GM12891 (cell line): ENCODE measurements around the gene LRP1B.

ENCODE experiments used
- DNase-seq: peaks from one replicate; pipeline ENCODE4 v3.0.0; 2011; ENCODE audit warnings: low spot score; ENCODE audit not compliant: insufficient read length
- FAIRE-seq: peaks from 2 replicates; lab custom pipeline; 2011; peaks lifted over from hg19 to GRCh38; lab: Jason Lieb, UNC
- PAX5 ChIP-seq: IDR thresholded peaks from 2 replicates; pipeline ENCODE4 v1.6.1; 2011; ENCODE audit warnings: low read length, moderate library complexity, mild to moderate bottlenecking; ENCODE audit not compliant: insufficient read depth, severe bottlenecking
- POLR2A ChIP-seq: IDR thresholded peaks from 2 replicates; pipeline ENCODE4 v1.6.1; 2011; ENCODE audit warnings: low read depth, low read length, control low read depth
- POLR2AphosphoS5 ChIP-seq: IDR thresholded peaks from 2 replicates; pipeline ENCODE4 v1.6.1; 2011; ENCODE audit warnings: low read depth, low read length, control low read depth
- POU2F2 ChIP-seq: IDR thresholded peaks from 2 replicates; pipeline ENCODE4 v1.6.1; 2011; ENCODE audit warnings: low read depth, mild to moderate bottlenecking, control low read depth, low read length, moderate library complexity
- SPI1 ChIP-seq: IDR thresholded peaks from 2 replicates; pipeline ENCODE4 v1.6.1; 2011; ENCODE audit warnings: low read depth, low read length, control low read depth
- TAF1 ChIP-seq: IDR thresholded peaks from 2 replicates; pipeline ENCODE4 v1.6.1; 2011; ENCODE audit warnings: low read depth, low read length, control low read depth

Gene LRP1B

GRCh38 chr2:141021611-141022010 lies 1109.2 kb downstream of the LRP1B start:
- FAIRE-seq = no peak
- TF ChIP-seq SPI1 = no peak
- no peak for TF ChIP-seq POU2F2
- no peak for TF ChIP-seq TAF1
- no peak for TF ChIP-seq POLR2A
- no peak for TF ChIP-seq POLR2AphosphoS5
- no peak for TF ChIP-seq PAX5
- no peak for DNase-seq

GRCh38 chr2:141021109-141021508 lies 1109.7 kb downstream of the LRP1B start:
- no peak for FAIRE-seq
- DNase-seq = no peak
- TF ChIP-seq SPI1 = no peak
- no peak for TF ChIP-seq PAX5
- no peak for TF ChIP-seq POLR2A
- TF ChIP-seq POU2F2 = no peak
- no peak for TF ChIP-seq POLR2AphosphoS5
- no peak for TF ChIP-seq TAF1

GRCh38 chr2:141020346-141020745 lies 1110.5 kb downstream of the LRP1B start:
- FAIRE-seq (no peak), DNase-seq (no peak)
- TF ChIP-seq SPI1 = no peak
- no peak for TF ChIP-seq POLR2A
- no peak for TF ChIP-seq POLR2AphosphoS5
- TF ChIP-seq PAX5 = no peak
- TF ChIP-seq TAF1 = no peak
- TF ChIP-seq POU2F2 = no peak

GRCh38 chr2:141015341-141016047 lies 1115.3 kb downstream of the LRP1B start:
- DNase-seq (no peak), FAIRE-seq (no peak)
- TF ChIP-seq POU2F2 = no peak
- no peak for TF ChIP-seq SPI1
- no peak for TF ChIP-seq PAX5
- no peak for TF ChIP-seq POLR2AphosphoS5
- TF ChIP-seq POLR2A = no peak

- FAIRE-seq (no peak), DNase-seq (no peak)
- TF ChIP-seq POLR2AphosphoS5 (no peak), PAX5 (no peak), POU2F2 (no peak), POLR2A (no peak), SPI1 (no peak), TAF1 (no peak)
Observed at GRCh38 chr2:141003967-141004657, 1126.7 kb downstream of the LRP1B start.

- TF ChIP-seq POLR2A = no peak
- TF ChIP-seq POLR2AphosphoS5 = no peak
- TF ChIP-seq TAF1 = no peak
- no peak for TF ChIP-seq SPI1
- no peak for TF ChIP-seq POU2F2
- TF ChIP-seq PAX5 = no peak
- FAIRE-seq = no peak
Observed at GRCh38 chr2:141001750-141002149, 1129.1 kb downstream of the LRP1B start.

GRCh38 chr2:140998577-140998976 lies 1132.2 kb downstream of the LRP1B start:
- FAIRE-seq = no peak
- TF ChIP-seq POLR2A (no peak), TAF1 (no peak), POLR2AphosphoS5 (no peak), SPI1 (no peak), PAX5 (no peak), POU2F2 (no peak)
- no peak for DNase-seq

More at GRCh38 chr2:141001750-141002149, 1129.1 kb downstream of the LRP1B start:
- no peak for DNase-seq

- no peak for FAIRE-seq
- DNase-seq = no peak
- no peak for TF ChIP-seq POLR2A
- TF ChIP-seq TAF1 = no peak
- TF ChIP-seq POLR2AphosphoS5 = no peak
- TF ChIP-seq SPI1 = no peak
- TF ChIP-seq PAX5 = no peak
Observed at GRCh38 chr2:140998017-140998416, 1132.8 kb downstream of the LRP1B start.

GRCh38 chr2:140994856-140995255 lies 1136.0 kb downstream of the LRP1B start:
- DNase-seq = no peak
- TF ChIP-seq TAF1 = no peak
- no peak for TF ChIP-seq POU2F2
- TF ChIP-seq SPI1 = no peak
- no peak for TF ChIP-seq PAX5
- TF ChIP-seq POLR2A = no peak
- no peak for TF ChIP-seq POLR2AphosphoS5
- no peak for FAIRE-seq
